ENCODE data around the gene TENM3.

The TENM3 gene

DNA sequence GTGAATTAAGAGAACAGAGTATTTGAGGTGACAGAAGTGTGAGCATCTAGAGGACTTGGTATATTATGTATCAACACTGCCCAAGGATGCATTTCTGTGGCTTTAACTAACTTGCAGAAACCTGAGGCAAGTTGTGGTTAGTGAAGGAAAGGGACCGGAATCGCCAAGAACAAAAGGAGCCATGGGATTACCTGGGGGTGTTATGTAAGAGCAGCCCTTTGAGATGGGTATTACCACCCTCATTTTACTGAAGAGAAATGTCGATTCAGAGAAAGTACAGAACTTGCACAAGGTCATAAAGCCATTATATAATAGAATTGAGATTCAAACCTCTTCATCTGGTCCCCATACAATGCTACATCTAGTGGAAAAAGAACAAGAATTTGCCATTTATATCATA is 14.3 kb downstream of the TENM3 start:
- no peak for DNase-seq (ENCODE audit: extremely low read depth, low read depth)
- TF ChIP-seq, protein P1, sequence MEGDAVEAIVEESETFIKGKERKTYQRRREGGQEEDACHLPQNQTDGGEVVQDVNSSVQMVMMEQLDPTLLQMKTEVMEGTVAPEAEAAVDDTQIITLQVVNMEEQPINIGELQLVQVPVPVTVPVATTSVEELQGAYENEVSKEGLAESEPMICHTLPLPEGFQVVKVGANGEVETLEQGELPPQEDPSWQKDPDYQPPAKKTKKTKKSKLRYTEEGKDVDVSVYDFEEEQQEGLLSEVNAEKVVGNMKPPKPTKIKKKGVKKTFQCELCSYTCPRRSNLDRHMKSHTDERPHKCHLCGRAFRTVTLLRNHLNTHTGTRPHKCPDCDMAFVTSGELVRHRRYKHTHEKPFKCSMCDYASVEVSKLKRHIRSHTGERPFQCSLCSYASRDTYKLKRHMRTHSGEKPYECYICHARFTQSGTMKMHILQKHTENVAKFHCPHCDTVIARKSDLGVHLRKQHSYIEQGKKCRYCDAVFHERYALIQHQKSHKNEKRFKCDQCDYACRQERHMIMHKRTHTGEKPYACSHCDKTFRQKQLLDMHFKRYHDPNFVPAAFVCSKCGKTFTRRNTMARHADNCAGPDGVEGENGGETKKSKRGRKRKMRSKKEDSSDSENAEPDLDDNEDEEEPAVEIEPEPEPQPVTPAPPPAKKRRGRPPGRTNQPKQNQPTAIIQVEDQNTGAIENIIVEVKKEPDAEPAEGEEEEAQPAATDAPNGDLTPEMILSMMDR (IDR thresholded peaks at IDR 0.05; ENCODE audit: low read depth, low read length) = no peak

DNA sequence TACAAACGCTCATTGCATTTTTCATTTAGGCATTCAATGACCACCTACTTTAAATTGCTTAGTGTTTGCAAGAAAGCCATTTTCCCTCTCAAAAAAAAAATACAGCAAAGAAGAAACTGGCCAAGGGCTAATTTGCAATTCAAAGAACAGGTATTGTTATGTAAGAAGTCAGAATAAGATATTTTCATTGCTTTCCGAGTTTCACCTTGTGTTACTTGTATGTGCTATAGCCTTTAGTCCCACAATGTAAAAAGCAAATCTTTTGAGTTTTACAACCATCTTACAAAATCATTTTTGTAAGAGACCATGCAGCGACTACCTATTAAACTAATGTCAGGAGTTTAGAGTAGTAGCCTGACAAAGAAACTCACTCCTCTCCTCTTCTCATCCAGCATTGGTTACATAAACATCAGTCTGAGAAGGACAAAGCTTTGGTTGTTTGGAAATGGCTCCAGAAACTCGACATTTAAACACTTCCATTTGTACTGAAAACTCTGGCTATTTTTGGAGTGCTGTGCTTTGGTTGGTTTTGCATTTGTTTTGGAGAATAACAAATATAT is 15.3 kb downstream of the TENM3 start:
- TF ChIP-seq, protein P1 (IDR thresholded peaks at IDR 0.05; ENCODE audit: low read depth, low read length) = no peak
- no peak for DNase-seq (ENCODE audit: extremely low read depth, low read depth)

DNA sequence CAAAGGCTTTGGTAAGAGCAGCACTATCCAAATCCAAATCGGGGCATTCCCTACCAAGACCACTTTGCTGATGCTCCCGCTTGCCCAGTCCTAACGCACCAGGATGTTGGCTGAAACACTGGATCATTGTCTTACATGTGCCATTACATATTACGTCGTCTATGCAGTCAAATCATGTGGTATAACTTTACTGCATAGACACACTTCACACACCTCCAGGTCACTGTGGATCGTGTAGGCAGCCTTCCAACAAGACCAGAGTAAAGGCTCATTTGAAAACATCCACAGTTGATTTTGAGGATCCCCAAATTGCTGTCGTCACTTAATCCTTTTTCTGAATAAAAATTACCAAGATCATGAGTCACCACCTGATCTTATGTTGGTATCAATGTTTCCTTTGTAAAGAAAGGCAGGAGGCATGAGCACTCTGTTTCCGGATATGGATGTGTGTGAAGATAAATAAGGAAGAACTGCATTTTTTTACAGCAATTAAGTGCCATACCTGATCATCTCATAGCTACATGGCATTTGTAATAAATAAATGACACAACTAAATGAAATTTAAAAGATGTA is 18.5 kb downstream of the TENM3 start:
- no peak for DNase-seq (ENCODE audit: extremely low read depth, low read depth)
- TF ChIP-seq, protein P1 (IDR thresholded peaks at IDR 0.05; ENCODE audit: low read depth, low read length) = no peak

DNA sequence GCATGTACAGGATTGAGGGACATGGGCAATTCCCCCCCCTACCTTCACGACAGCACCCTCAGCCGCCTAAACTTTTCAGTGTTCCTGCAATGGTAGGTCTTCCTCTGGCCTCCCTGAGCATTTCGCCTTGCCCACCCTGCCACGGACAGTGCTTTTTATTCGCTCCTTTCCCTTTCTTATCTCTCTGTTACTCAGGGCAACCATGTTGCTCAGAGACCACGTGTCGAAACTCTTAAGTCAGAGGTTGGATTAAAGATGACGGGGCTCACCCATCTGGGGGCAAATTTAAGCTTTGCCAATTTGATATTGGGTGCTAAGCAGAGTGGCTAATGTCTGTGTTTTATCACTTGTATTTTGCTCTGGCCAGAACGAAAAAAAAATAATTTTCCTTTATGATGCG is 20.4 kb downstream of the TENM3 start:
- no peak for DNase-seq (ENCODE audit: extremely low read depth, low read depth)
- TF ChIP-seq, protein P1 (IDR thresholded peaks at IDR 0.05; ENCODE audit: low read depth, low read length) = no peak

DNA sequence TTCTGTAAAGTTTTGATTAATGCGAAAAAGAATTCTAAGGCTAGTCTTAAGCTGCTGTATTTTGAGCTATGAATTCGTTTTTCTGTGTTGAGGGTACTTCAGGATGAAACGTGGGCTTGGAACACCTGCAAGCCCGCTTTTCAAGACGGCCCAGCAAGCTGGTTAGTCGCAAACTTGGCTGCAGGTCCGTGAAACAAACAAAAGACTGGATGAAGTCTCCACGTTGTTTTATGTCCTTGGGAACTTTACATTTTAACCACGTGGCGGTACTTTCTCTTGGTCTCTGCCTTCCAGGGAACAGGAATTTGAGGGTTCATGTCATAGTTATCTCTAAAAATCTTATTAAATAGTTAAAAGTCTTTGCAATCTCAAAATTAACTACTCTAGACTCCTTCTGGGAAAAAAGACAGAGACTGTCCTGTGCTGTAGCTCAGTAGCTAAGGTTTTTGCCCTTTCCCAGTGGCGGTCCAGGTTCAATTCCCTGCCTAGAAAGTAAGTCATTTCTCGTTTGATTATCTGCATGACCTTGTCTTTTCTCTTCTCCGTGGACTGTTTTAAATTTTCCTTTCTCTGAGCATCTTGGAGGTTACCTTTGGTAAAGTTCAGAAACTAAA is 21.0 kb downstream of the TENM3 start:
- no peak for DNase-seq (ENCODE audit: extremely low read depth, low read depth)

DNA sequence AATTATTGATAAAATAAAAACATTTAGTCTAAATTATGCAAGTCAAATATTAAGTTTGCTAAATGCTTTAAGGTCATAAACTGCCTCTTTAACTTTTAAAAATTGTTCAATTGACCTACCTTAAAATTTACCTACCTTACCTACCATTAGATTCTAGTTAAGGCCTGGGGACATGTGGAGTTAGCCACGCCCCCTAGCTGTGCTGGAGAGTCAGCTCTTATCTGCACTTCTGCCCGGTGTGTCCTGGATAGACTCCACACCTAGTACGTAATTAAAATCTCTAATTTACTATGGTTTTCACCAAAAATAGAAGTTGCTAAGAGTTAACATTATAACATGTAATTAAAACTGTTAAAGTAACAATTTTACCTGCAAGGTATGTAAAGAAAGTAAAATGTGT is 22.7 kb downstream of the TENM3 start:
- DNase-seq (ENCODE audit: extremely low read depth, low read depth) = no peak
- TF ChIP-seq, protein P1 (IDR thresholded peaks at IDR 0.05; ENCODE audit: low read depth, low read length) = no peak

More for the DNA sequence above, 21.0 kb downstream of the TENM3 start:
- TF ChIP-seq, protein P1 (IDR thresholded peaks at IDR 0.05; ENCODE audit: low read depth, low read length) = no peak

DNA sequence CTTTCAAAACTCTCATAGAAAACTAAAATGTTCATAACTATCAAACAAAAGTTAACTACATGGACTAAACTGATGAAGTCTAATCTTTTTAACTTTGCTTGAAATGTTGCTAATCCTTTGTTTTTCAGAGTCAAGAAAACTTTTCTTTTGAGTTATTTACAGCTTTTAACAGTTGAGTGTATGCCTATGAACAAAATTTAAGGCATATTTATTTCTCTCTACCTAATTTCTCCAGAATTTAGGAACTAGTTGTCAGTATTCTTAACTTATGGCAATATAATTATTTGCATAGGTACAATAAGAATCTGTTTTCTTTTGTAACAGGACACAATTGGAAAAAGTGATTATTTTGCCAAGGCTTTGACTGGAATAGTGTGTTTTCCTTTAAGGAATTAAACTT is 23.8 kb downstream of the TENM3 start:
- DNase-seq (ENCODE audit: extremely low read depth, low read depth) = no peak
- TF ChIP-seq, protein P1 (IDR thresholded peaks at IDR 0.05; ENCODE audit: low read depth, low read length) = no peak
